ENCODE results near the gene CCDC13. TPM values are rescaled to one million over a fixed set of nuclear protein-coding genes. Genes with fewer than 3 reads are reported as not detected.
"Not testable (repeated sequence)": the region's sequence is repeated elsewhere in the genome, so short reads cannot be mapped to it uniquely, and the experiment has no call there.

Gene CCDC13, protein sequence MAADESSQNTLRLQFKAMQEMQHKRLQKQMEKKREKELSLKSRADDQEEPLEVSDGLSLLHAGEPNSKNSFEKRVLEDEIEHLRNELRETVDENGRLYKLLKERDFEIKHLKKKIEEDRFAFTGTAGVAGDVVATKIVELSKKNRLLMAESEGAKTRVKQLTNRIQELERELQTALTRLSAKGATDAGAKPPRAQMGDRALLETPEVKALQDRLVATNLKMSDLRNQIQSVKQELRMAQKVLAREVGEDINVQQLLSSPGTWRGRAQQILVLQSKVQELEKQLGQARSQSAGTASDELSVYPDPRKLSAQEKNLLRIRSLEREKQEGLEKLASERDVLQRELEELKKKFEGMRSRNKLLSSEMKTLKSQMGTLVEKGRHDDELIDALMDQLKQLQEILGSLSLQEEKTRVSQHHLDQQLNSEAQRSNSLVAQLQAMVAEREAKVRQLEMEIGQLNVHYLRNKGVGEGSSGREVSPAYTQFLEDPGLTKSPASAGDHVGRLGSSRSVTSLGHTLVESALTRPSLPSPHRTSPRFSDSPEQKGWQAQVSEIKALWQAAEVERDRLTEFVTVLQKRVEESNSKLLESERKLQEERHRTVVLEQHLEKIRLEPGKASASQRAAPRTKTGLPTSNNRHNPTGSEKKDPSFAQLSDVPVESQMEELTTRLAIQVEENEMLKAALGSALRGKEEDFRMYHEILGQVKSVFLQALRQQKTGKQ
- total RNA-seq = 0.07 and 0.33 TPM in 2 replicates

DNA sequence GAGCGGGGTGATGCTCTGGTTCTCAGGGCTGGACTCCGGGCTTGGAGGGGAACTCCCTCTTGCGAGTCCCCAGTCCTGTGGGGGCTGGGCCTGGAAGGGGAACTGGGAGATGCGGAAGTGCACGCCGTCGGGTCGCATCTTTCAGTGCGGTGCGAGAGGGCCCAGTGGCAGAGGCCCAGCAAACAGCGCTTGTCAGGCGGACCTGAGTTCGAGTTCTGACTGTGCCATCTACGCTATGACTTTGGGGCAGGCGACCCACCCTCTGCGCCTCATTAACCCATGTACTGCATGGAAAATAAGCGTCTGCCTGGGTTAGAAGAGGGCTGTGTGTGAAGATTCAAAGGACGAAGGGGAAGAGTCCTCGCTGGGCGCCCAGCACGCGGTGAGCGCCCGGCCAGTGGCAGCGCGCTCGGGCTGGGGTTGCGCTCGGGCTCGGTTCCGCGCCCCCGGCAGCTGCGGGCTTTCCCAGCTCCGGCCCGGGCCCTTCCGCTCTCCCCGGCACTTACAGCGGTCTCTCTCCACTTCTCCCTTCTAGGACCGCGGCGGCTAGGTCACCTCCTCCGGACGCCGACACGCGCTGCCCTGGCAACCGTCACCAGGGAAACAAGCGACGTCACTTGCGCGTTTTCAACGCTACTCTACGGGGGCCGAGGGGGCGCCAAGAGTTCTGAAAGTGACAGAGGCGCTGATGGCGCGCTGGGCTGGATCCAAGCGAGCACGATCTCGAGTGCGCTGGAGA lies at the start of gene CCDC13:
CCDC13 (minus strand) TSS at position 584 of the 739 bp plus-strand sequence. CDS start 14,908 bp downstream, outside the sequence.
- DNase-seq (ENCODE audit: low read depth, low spot score) = peak; percentile 60

DNA sequence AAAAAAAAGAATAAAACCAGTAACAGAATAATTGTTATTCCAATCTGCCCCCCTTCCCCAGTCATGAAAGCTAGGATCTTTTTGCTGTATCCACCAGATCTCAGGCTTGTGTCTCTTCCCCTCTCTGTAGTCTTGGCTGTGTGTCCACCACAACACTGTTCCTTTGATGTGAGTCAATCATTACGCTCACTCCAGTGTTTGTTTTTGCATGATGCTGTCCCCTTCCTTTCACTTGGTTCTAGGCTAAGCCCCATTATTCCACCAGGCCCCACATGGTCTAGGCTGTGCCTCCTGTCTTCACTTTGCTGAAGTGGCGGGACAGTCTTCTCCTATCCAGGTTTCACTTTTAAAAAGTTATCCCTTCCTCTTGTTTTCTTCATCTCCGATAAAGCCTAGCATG lies 49.8 kb upstream of the CCDC13 start:
- DNase-seq (ENCODE audit: low read depth, low spot score) = no peak

DNA sequence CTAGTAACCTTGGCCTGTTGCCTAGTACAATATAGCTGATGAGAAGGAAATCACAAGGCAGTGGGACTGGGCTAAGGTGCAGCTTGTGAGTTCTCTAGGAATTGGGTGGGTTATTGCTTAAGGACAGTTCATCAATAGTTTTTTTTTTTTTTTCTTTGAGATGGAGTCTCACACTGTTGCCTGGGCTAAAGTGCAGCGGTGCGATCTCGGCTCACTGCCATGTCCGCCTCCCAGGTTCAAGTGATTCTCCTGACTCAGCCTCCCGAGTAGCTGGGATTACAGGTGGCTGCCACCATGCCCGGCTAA lies 47.6 kb upstream of the CCDC13 start:
- DNase-seq (ENCODE audit: low read depth, low spot score) = no peak

DNA sequence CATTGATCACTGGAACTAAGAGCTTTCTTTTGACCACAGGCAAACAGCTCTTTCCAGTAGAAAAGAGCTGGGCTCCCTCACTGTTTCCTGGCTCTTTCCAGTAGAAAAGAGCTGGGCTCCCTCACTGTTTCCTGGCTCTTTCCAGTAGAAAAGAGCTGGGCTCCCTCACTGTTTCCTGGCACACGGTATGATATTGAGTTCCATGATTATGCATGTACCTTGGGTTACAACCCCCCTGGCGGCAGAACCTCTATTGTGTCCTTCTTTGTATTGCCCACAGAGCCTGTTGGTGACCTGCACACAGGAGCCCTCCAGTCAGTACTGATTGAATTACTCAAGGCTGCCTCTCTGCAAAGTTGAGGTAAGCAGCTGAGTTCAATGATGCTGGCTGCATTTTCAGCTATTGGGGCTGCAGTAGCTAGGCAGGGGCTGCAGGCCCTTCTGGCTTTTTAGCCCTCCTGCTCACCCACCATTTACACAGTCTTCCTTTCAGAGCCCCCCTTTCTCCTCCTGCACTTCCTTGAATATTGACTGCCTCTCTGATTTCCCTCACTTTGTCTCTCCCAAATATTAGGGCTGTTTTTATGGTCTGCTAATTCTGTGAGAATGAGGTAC lies 46.4 kb upstream of the CCDC13 start:
- no peak for DNase-seq (ENCODE audit: low read depth, low spot score)

DNA sequence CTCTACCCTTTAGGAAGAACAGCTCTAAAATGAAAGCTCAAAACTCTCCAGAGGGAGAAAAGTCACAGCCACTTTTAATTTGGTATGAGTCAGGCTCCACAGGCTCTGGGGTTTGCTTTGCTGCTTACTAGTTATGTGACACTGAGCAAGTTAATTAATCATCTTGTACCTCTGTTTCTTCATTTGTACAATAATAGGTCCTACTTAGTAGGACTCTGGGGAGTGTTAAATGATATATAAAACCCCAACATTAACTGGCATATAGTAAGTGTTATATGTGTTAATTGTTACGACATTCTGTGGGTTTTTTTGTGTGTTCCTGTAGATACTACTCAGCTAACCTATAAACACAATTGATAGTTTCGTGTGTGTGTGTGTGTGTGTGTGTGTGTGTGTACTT lies 42.8 kb upstream of the CCDC13 start:
- no peak for DNase-seq (ENCODE audit: low read depth, low spot score)

DNA sequence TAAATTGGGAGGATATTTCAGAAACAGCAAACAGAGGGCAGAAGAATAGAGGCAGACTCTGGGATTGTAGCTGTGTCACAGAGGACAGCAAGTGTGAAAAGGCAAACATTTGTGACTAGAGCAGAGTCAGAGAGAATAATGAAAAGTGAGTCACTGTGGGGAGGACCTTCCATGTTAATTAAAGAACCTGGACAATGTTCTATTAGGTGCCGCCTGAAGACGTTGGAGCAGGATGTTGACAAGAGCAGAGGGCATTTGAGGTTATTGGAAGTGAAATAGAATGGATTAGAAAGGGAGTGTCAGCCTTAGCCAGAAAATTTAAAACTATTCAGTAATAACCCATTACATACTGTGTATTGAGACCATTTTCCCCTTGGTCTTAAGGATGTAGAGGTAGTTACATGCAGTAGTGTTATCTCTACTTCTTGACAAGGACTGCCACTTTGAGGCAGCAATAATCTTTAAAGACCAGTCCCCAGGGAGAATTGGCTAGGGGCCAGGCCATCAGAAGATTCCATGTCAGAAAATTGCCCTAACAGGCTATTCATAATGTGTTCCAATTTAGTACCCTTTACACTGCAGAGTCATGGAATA lies 42.0 kb upstream of the CCDC13 start:
- no peak for DNase-seq (ENCODE audit: low read depth, low spot score)

DNA sequence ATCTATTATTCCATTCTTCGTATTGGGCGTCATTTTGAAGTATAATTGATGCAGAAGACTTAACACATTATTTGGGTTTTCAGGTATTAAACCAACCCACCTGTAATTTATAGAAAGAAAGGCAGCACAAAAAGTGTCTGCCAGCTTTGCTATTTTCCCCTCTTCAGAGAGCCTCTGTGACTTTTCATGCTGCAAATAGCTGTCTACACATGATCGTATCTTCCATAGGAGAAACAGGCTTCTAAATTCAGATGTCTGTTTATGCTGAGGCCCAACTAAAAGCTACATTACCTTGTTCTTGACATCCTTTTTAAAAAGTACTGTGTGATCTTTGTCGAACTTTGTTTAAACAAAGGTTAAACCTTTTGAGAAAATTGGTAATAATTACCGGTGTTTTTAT lies 41.2 kb upstream of the CCDC13 start:
- DNase-seq (ENCODE audit: low read depth, low spot score) = no peak

DNA sequence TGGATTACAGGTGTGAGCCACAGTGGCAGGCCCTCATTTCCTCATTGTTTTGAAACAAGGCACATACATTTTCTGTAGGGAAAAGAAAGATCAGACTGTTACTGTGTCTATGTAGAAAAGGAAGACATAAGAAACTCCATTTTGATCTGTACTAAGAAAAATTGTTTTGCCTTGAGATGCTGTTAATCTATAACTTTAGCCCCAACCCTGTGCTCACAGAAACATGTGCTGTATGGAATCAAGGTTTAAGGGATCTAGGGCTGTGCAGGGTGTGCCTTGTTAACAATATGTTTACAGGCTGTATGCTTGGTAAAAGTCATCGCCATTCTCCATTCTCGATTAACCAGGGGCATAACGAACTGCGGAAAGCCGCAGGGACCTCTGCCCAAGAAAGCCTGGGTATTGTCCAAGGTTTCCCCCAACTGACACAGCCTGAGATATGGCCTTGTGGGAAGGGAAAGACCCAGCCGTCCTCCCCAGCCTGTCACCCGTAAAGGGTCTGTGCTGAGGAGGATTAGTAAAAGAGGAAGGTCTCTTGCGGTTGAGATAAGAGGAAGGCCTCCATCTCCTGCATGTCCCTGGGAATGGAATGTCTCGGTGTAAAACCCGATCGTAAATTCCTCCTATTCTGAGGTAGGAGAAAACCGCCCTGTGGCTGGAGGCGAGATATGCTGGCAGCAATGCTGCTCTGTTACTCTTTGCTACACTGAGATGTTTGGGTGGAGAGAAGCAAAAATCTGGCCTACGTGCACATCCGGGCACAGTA lies 38.2 kb upstream of the CCDC13 start:
- not testable (repeated sequence) for DNase-seq (ENCODE audit: low read depth, low spot score)

DNA sequence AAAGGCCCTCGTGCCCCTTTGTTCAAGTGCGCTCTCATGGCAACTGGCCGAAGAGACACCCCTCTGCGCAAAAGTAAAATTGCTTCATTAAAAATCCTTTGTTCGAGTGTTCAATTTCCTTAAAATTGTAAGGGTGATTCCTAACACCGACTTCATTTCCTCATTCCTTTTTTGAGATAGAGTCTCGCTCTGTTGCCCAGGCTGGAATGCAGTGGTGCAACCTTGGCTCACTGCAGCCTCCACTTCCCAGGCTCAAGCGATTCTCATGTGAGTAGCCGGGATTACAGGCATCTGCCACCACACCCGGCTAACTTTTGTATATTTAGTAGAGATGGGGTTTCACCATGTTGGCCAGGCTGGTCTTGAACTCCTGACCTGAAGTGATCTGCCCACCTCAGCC lies 37.7 kb upstream of the CCDC13 start:
- not testable (repeated sequence) for DNase-seq (ENCODE audit: low read depth, low spot score)

DNA sequence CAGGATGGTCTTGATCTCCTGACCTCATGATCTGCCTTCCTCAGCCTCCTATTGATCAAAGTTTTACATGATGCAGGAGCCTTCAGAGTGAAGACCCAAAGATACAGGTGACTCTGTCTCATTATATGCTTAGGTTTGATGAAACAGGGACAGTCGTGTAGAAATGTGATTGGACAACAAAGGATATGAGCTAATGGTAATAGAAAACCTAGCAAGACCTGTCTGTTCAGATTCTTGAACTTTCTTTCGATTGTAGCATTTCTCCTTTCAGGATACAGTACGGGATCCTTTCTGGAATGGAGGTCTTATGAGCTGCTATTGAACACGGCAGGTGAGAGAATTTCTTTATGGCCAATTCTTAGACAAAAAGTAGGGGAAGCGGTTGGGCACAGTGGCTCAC lies 36.1 kb upstream of the CCDC13 start, which contains the start of gene ACKR2:
ACKR2 (plus strand) TSS at position 244 of the 400 bp plus-strand sequence. CDS start 55,058 bp downstream, outside the sequence.
- no peak for DNase-seq (ENCODE audit: low read depth, low spot score)

DNA sequence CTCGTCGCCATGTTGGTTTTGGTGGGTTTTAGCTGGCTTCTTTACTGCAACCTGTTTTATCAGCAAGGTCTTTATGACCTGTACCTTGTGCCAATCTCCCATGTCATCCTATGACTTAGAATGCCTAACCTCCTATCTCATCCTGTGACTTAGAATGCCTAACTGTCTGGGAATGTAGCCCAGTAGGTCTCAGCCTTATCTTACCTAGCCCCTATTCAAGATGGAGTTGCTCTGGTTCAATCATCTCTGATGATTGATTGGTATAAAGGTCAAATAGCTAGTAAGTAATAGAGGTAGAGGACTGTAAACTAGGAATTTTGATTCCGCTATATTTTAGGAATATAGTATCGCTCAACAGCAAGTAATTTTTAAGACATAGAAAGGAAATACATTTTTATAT lies 34.9 kb upstream of the CCDC13 start:
- no peak for DNase-seq (ENCODE audit: low read depth, low spot score)

DNA sequence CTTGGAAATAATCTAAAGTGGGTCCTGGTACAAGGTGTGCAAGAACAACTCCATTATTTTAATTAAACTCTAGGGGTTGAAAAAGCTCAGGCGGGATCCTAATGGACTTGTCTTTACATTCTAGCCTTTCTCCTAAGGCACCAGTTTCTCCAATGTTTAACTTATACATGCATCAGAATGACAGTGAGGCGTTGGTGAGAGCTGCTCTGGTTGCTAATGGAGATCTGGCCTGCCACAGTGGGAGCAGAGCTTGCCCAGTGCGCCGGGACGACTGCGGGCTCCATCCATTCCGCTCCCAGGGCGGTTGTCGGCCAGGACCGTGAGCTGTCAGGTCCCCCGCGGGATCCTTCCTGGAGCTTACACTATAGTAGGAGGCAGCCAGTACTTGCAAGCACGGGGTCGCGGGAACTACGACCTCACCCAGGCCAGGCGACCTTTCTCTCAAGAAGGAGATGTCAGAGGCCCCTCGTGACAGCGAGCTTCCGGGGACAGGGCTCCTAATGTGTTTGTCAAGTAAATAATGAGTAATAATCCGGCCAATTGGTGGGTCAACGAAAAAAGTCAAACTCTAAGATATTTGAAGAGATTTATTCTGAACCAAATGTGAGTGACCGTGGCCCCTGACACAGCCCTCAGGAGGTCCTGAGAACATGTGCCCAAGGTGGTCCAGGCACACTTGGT lies 32.2 kb upstream of the CCDC13 start:
- no peak for DNase-seq (ENCODE audit: low read depth, low spot score)

DNA sequence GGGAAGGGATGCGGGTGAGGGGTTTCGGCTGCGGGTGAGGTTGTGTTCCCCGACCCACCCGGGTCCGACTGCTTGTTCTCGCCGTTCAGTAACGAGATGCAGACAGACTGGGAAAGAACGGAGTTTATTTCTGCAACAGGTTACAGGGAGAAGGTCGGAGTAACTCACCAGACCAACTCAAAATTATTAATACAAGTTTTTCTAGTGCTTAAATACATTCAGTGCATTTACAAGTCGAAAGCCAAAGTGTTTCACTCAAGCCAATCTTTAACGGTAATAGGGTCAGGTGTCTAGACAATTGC lies 31.7 kb upstream of the CCDC13 start:
- no peak for DNase-seq (ENCODE audit: low read depth, low spot score)

DNA sequence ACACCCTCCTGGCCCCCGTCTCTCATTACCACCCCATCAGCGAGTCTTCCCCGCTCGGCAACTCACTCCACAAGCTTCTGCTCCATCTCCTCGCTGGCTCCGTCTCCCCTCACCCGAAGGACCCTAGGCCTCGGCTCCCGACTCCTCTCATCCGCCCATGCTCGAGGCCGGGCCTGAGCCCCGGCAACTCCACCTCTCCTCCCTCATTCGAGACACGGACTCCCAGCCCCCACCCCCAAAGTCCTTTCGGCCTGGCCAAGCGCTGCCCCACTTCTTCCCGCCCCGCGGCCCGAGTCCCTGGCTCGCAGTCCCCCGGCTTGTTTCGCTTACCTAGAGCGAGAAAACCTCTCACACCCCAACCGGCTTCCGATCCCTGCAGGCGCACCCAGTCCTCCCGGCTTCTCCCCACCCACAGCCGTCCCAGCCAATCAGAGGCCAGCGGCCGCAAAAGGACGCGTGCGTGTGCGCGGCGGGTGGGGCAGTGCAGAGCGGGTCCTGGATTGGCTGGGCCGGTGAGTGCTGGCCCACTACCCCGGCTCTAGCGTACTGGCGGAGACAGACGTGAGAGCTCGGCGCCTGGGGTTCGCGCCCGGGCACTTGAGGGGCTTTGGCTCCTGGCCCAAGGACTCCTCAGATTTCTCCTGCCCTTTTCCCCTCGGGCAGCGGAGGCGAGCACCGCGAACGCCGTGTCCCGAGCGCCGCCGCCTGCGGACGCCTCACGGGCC lies 31.2 kb upstream of the CCDC13 start, which contains the start of gene HIGD1A:
HIGD1A (minus strand) TSS at position 385 of the 725 bp plus-strand sequence. CDS start 10,237 bp downstream, outside the sequence.
- peak; percentile 84 for DNase-seq (ENCODE audit: low read depth, low spot score)

DNA sequence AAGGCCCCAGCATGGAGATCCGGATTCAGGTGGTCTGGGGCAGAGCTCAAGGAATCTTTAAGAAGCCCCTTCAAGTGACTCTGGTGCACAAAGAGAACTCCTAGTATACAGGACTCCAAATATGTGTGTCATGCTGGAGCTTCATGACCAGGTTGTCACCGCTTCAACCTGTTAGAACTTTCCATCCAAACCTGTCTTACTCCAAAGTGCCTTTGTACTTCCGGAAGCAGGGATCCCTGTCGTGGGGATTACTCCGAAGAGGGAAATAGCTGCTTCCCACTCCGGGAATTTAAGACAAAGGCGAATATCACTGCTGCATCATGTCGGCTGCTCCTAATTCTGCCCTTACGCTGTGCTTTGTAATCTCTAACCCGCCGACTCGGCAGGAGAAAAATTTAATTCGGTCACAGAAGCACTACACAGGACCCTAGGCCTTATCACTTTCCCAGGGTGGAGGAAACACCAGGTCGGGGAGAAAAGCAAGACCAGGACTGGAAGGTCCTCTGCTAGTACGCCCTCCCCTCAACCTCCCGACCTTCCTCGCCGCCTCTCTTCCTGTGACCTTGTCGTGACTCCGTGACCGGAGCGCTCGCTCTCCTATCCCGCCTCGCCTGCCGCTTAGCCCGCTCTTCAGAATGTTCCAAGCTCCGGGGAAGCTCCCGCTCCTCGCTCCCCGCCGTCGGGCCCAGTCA lies 30.5 kb upstream of the CCDC13 start:
- DNase-seq (ENCODE audit: low read depth, low spot score) = no peak

DNA sequence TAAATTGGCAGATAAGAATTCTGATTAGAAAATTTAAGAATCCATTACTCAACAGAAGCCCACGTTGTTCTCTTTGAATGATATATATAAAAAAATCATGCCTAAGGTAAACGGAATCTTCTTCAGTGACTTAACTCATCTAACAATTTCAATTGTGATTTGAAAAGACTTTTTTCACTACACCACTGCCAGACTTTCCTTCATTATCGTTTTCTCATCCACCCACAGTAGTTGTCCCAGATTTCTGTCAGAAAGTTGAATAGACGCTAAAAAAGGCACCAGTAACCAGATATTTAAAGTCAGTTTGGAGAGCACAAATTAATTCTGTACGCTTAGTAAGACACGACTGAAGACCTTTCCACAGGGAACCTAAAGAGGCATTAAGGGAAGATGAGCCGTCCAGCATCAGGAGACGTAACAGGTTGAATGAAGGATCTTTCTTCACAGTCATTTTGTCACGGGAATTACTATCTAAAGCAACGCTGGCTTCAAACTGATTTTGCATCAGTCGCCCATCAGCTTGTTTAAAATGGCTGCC lies 29.9 kb upstream of the CCDC13 start:
- no peak for DNase-seq (ENCODE audit: low read depth, low spot score)

DNA sequence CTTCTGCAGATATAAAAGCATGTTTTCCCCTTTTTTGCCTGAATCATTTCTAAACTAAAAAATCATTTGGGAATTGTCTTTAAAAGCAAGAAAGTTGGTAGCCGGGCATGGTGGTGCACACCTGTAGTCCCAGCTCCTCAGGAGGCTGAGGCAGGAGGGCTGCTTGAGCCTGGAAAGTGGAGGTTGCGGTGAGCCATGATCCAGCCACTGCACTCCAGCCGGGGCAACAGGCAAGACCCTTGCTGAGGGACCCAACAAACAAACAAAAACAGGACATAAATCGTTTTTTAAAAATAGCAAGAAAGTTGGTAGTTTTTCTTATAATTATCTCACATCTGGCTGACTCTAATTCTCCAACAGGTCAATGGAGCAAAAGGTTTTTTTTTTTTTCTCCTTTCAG lies 28.7 kb upstream of the CCDC13 start:
- DNase-seq (ENCODE audit: low read depth, low spot score) = no peak

DNA sequence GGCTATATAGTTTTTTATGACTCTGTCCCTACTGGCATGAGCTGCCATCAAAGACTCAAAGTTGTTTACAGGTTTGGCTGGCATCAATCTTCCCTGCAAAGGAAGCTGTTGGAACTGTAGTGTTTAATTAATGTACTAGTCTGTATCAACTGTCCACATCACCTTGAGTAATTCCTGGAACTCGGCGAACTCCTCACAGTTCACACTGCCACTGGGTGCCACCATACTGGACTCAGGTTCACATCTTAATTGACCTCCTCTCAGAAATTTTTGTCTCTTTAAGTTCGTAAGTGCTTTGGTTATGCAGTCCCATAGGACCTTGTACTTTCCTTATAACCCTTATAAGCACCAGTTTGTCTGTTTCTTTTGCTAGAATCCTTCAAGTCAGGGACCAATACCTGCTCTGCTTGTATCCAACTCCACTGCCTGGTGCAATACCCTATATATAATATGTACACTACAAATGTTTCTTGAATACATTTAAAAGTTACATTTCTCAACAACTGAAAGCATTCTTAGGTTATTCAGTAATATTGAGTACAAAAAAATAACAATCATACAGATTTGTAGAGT lies 28.1 kb upstream of the CCDC13 start:
- no peak for DNase-seq (ENCODE audit: low read depth, low spot score)

Measured in pulmonary artery endothelial cell (primary cell).